Raji (cell line): ENCODE results near the gene CCL19.

Experiments
- POLR2A ChIP-seq: IDR thresholded peaks from 2 replicates; pipeline ENCODE4 v1.6.1; 2011; ENCODE audit warnings: low read depth, low read length, control low read depth; ENCODE audit not compliant: insufficient read depth

Gene CCL19

DNA sequence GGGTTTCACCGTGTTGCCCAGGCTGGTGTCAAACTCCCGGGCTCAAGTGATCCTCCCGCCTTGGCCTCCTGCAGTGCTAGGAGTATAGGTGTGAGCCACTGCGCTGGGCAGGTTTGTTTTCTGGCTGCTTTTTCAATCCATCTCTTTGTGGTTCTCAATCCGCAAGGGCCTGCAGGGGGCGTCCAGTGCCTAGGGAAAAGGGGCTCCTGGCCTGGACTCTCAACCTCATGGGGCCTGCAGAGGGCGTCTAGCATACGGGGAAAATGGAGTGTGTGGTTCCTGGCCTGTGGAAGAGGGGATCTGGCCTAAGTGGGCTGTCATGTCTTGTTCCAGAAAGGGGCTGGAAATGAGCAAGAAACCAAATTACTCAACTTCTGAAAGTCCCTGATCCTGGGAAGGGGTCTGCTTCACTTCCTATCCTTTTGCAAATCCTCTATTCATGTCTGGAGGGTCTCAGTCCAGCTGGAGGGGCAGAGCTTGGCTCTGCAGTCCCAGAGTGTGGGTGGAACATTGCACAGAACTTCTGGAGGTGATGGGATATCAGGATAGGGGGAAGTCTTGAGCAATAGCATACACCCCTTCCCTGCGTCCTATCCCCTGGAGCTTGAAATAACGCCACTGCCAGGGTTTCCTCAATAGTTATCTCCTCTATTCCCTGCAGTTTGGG is 15.9 kb downstream of the CCL19 start:
- no peak for TF ChIP-seq POLR2A

- TF ChIP-seq POLR2A = no peak
Measured at GRCh38 chr9:34674440-34674839, 16.6 kb downstream of the CCL19 start.

GRCh38 chr9:34671307-34671706 is 19.8 kb downstream of the CCL19 start:
- no peak for TF ChIP-seq POLR2A

DNA sequence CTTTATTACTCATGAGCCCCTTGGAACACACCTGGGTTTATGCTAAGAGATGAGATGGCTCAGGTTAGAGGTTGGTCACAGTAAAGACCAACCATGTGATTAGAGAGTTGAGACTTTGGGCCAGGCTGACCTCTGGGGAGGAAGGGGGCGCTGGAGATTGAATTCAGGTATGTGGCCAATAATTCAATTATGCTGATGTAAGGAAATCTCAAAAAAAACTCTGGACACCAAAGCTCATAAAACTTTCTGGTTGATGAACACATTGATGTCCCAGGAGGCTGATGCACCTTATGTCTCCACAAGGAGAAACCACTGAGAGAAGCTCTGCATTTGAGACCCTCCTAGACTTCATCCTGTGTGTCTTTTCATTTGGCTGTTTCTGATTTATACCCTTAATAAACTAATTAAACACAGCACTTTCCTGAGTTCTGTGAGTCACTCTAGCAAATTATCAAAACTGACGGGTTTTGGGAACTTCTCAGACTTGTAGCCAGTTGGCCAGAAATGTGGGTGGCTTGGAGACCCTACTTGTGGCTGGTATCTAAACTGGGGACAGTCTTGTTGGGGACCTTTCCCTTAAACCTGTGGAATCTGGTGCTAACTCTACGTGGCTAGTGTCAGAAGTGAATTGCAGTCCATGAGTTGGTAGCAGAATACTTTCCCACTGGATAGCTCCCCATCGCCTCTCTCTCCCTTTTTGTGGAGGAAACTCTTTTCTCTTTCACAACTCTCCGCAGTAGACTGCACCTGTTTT is 21.1 kb downstream of the CCL19 start:
- no peak for TF ChIP-seq POLR2A

GRCh38 chr9:34665381-34666250 is 25.5 kb downstream of the CCL19 start:
- peak; percentile 52 for TF ChIP-seq POLR2A

DNA sequence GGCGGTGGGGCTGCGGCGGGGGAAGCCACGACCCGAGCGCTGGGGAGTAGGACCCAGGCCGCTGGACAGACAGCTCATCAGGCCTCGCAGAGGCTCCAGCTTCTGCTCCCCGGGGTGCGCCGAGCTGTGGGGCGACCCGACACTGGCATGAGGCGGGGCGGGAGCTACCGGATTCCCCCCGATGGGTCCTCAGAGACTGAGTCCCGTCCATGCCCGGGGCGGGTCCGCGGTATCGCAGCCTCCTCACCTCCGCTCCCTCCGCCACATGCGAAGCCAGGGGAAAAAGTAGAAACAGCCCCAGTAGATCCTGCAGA is 26.1 kb downstream of the CCL19 start:
- TF ChIP-seq POLR2A = no peak

DNA sequence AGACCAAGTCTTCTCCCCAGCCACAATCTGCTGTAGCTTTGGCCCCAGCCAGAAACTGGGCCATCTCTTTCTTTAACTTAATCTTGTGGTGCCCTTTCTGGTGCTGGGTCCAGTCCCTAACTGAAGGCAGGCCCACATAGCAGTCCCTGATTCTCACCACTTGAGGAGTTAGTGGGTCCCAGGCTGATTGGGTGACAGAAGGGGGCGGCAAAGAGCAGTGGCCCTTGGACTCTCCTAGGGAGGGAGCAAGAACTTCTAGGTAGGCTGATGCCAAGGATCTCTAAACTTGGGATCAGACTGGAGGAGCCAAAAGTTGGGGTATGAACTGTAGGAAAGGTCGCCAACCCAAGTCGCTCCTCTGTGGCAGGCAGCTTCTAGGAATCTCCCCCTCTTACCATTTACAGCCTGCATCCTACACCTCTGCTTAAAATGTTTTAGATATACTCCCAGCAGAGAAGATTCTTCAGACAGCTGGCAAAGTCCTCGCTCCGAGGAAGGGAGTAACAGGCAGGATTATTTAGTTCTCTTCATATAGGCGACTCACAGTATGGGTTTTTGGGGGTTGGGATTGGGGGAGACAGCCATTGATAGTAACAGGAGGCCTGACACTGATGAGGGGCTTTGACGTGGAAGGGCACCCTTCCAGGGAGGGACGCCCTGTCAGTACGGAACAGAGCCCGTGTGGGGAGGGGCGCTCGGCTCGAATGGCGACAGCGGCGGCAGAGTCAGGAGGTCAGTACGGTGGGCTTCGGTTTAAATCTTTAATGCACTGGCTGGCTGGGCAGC is 26.6 kb downstream of the CCL19 start:
- TF ChIP-seq POLR2A = no peak

DNA sequence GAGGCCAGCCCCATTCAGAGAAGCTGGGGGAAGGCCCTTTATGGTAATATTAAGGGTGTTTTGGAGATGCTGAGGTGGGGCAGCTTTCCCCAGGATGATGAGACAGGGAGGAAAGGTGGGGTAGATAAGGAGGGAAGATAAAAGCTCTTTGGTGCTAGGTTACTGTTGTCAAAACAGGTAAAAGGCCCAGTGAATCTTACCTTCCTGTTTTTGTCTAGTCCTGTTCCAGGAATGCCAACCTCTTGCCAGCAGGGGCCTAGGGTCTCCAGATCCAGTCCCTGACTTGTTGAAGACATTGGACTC is 27.8 kb downstream of the CCL19 start:
- TF ChIP-seq POLR2A = no peak

GRCh38 chr9:34662526-34663302 is 28.4 kb downstream of the CCL19 start, which contains the start of gene CCL27:
Gene CCL27 (minus strand): TSS chr9:34662657. CDS start chr9:34662633, 24 bp downstream.
- no peak for TF ChIP-seq POLR2A

DNA sequence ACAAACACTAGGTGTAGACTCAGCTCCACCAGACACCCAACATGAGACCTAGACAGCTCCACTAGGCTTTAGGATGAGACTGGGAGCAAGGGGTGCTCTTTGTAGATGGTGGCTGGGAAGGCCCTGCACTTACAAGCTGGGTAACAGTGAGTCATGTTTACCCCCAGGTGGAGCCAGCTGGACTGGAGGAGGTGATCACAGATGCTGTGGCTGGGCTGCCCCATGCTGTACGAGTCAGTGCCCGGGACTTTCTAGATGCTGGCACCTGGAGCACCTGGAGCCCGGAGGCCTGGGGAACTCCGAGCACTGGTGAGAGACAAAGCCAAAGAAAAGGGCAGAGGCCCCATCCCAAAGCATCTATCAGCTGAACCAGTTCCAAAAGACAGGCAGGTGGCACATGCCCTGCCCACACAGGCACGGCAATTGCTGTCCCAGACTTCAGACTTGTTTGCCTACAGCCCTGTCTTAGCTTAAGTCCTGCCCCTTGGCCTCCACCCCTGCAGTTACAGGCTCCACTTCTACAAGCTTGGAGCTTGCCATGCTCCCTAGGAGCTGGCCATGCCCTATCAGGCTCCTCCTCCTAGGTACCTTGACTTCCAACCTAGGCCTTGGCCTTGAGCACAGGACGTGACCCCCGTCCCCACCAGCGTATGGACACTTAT is 31.4 kb downstream of the CCL19 start:
- TF ChIP-seq POLR2A = no peak

DNA sequence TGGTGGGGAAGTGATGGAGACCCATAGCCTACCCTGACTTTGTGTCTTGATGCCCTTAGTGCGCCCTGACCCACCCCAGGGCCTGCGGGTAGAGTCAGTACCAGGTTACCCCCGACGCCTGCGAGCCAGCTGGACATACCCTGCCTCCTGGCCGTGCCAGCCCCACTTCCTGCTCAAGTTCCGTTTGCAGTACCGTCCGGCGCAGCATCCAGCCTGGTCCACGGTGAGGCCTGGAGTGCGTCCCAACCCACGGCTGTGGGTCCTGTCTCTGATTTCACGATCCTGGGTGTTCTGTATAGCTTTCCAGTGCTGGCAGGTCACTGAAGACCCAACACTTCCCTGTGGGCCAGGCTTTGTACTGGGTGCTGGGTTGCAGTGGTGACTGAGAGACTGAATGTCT is 32.6 kb downstream of the CCL19 start:
- TF ChIP-seq POLR2A = no peak

DNA sequence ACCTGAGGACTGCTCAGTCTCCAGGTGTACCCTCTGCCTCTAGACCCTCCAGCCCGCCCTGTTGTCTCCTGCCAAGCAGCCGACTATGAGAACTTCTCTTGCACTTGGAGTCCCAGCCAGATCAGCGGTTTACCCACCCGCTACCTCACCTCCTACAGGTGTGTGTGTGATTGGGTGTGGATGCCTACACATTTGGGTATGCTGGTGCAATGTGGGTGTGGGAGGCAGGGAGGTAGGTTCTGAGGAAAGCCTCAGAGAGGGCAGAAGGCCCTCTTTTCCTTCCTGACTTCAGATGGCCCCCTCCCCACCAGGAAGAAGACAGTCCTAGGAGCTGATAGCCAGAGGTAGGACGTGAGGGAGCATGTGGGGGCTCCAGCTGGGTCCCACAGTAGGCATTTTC is 34.1 kb downstream of the CCL19 start:
- no peak for TF ChIP-seq POLR2A

DNA sequence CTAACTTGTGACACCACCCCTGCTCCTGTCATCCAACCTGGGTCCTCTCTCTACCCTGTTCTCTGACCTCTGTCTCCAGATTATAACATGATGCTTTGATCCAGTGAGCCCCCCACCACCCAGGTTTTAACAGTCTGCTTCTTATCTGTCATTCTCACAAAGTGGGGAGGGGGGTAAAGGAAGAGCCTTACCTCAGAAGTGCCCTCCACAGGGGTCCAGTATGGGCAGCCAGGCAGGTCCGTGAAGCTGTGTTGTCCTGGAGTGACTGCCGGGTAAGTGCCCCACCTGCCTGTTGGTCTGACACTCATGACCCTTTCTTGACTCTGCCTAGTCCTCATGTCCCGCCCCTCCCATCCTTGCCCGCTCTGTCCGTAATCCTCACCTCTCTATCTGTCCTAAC is 35.7 kb downstream of the CCL19 start:
- TF ChIP-seq POLR2A = no peak

DNA sequence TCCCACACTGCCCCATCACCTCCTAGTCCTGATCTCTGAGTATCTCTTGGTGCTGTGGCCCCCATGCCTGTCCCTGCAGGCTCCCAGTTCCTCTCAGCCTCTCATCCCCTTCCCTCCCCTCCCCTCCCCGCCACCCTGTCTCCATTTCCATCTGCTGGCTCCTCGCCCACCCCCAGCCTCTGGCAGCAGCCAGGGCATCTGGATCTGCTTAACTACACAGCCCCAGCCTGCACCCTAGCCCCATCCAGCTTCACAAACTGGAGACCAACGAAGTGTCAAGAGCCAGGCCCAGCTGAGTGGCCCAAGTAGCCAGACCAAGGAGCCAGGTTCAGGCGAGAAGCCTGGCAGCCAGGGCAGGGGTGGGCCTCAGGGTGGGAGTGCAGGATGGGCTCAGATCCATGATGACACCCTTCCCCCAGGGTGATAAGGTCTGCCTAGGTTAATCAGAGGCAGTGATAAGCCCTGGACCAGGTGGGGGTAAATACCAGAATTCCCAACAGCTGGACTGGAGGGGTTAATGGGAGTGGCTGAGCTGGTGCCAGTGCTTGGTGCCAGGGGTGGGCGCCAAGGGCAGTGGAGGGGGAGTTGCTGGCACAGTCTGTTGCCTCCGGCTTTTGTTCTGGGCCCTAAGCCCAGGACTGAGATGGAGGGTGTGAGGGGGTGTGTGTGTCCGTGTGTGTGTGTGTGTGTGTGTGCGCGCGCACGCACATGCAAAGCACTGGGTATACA is 36.6 kb downstream of the CCL19 start:
- no peak for TF ChIP-seq POLR2A
